H9 (cell line): ENCODE data around the gene RFNG. TPM values are rescaled to one million over a fixed set of nuclear protein-coding genes. Genes with fewer than 3 reads are reported as not detected.

Source experiments
- DNase-seq: peaks from one replicate; pipeline ENCODE4 v3.0.0-alpha.2; 2017
- H2AFZ ChIP-seq: one replicate; pipeline ENCODE4 v1.6.1; 2013; ENCODE audit warnings: mild to moderate bottlenecking, low read length, control low read depth, moderate library complexity
- H2AK5ac ChIP-seq: 2 replicates; pipeline ENCODE4 v1.6.1; 2013; ENCODE audit warnings: low read length, control low read depth, mixed read lengths; ENCODE audit not compliant: insufficient read length
- H2BK120ac ChIP-seq: one replicate; pipeline ENCODE4 v1.6.1; 2013; ENCODE audit warnings: low read depth, mild to moderate bottlenecking, low read length, control low read depth, inconsistent platforms; ENCODE audit not compliant: poor library complexity, severe bottlenecking
- H2BK12ac ChIP-seq: 2 replicates; pipeline ENCODE4 v1.6.1; 2013; ENCODE audit warnings: low read length, control low read depth, mixed read lengths, low read depth; ENCODE audit not compliant: insufficient read length
- H2BK15ac ChIP-seq: 2 replicates; pipeline ENCODE4 v1.6.1; 2013; ENCODE audit warnings: low read depth, low read length, control low read depth
- H2BK20ac ChIP-seq: one replicate; pipeline ENCODE4 v1.6.1; 2013; ENCODE audit warnings: low read depth, mild to moderate bottlenecking, low read length, control low read depth, inconsistent platforms; ENCODE audit not compliant: poor library complexity, severe bottlenecking
- H2BK5ac ChIP-seq: 2 replicates; pipeline ENCODE4 v1.6.1; 2013; ENCODE audit warnings: low read length, control low read depth, mixed read lengths; ENCODE audit not compliant: insufficient read length
- H3K14ac ChIP-seq: 2 replicates; pipeline ENCODE4 v1.6.1; 2013; ENCODE audit warnings: low read length, control low read depth; ENCODE audit not compliant: insufficient read depth
- H3K18ac ChIP-seq: 2 replicates; pipeline ENCODE4 v1.6.1; 2013; ENCODE audit warnings: low read depth, mild to moderate bottlenecking, mixed read lengths, low read length, control low read depth; ENCODE audit not compliant: insufficient read length
- H3K23ac ChIP-seq: 2 replicates; pipeline ENCODE4 v1.6.1; 2013; ENCODE audit warnings: low read length, control low read depth, mixed read lengths, low read depth; ENCODE audit not compliant: insufficient read length
- H3K23me2 ChIP-seq: 2 replicates; pipeline ENCODE4 v1.6.1; 2013; ENCODE audit warnings: low read depth, mild to moderate bottlenecking, mixed read lengths, low read length, control low read depth; ENCODE audit not compliant: insufficient read length, poor library complexity, severe bottlenecking
- H3K27ac ChIP-seq: 2 replicates; pipeline ENCODE4 v1.5.1; 2013; ENCODE audit warnings: low read length, control low read depth, mixed read lengths, low read depth; ENCODE audit not compliant: insufficient read length
- H3K27me3 ChIP-seq: 2 replicates; pipeline ENCODE4 v1.6.1; 2013; ENCODE audit warnings: low read length, control low read depth, inconsistent platforms; ENCODE audit not compliant: insufficient read depth
- H3K4ac ChIP-seq: 2 replicates; pipeline ENCODE4 v1.6.1; 2013; ENCODE audit warnings: low read depth, mild to moderate bottlenecking, control low read depth, inconsistent platforms, low read length, moderate library complexity
- H3K4me1 ChIP-seq: 2 replicates; pipeline ENCODE4 v1.6.1; 2013; ENCODE audit warnings: low read length, control low read depth, inconsistent platforms; ENCODE audit not compliant: insufficient read depth
- H3K4me2 ChIP-seq: 2 replicates; pipeline ENCODE4 v1.6.1; 2013; ENCODE audit warnings: low read length, control low read depth, mixed read lengths; ENCODE audit not compliant: insufficient read length, insufficient read depth
- H3K56ac ChIP-seq: 2 replicates; pipeline ENCODE4 v1.6.1; 2013; ENCODE audit warnings: low read depth, mild to moderate bottlenecking, mixed read lengths, low read length, control low read depth; ENCODE audit not compliant: insufficient read length
- H3K79me1 ChIP-seq: 2 replicates; pipeline ENCODE4 v1.6.1; 2013; ENCODE audit warnings: low read depth, mild to moderate bottlenecking, moderate library complexity, low read length, control low read depth, inconsistent platforms; ENCODE audit not compliant: insufficient read depth, poor library complexity, severe bottlenecking
- H3K79me2 ChIP-seq: 2 replicates; pipeline ENCODE4 v1.6.1; 2013; ENCODE audit warnings: low read length, control low read depth, inconsistent platforms; ENCODE audit not compliant: insufficient read depth
- H3K9ac ChIP-seq: 2 replicates; pipeline ENCODE4 v1.6.1; 2013; ENCODE audit warnings: low read length, control low read depth, mixed read lengths; ENCODE audit not compliant: insufficient read length; ENCODE audit errors: extremely low read depth
- H3K9me3 ChIP-seq: one replicate; pipeline ENCODE4 v1.6.1; 2013; ENCODE audit warnings: low read depth, low read length, inconsistent platforms; ENCODE audit not compliant: control insufficient read depth
- H3T11ph ChIP-seq: one replicate; pipeline ENCODE4 v1.6.1; 2013; ENCODE audit warnings: mild to moderate bottlenecking, low read length, control low read depth, inconsistent platforms
- H4K20me1 ChIP-seq: one replicate; pipeline ENCODE4 v1.6.1; 2013; ENCODE audit not compliant: control insufficient read depth, insufficient read length, insufficient read depth
- H4K5ac ChIP-seq: 2 replicates; pipeline ENCODE4 v1.6.1; 2013; ENCODE audit warnings: low read depth, mild to moderate bottlenecking, mixed read lengths, low read length, control low read depth; ENCODE audit not compliant: insufficient read length
- H4K8ac ChIP-seq: replicated peaks from 2 replicates; pipeline ENCODE4 v1.6.1; 2013; ENCODE audit warnings: low read length, control low read depth, mixed read lengths, low read depth; ENCODE audit not compliant: insufficient read length
- H4K91ac ChIP-seq: 2 replicates; pipeline ENCODE4 v1.6.1; 2013; ENCODE audit warnings: low read depth, mild to moderate bottlenecking, moderate library complexity, mixed read lengths, low read length, control low read depth; ENCODE audit not compliant: insufficient read length
- H3K27ac Mint-ChIP-seq, 3 experiments: 2 replicates in 2 of 3; 3 replicates in 1 of 3; pipeline ENCODE4 v1.8.0; 2020 to 2021; ENCODE audit warnings: mixed read lengths in 3 of 3, mild to moderate bottlenecking in 1 of 3, moderate library complexity in 1 of 3
- H3K27me3 Mint-ChIP-seq: 2 replicates; pipeline ENCODE4 v1.8.0; 2021; ENCODE audit warnings: low read depth, mild to moderate bottlenecking, moderate library complexity, mixed read lengths
- H3K36me3 Mint-ChIP-seq, 3 experiments: 2 replicates in 2 of 3; 3 replicates in 1 of 3; pipeline ENCODE4 v1.8.0; 2020 to 2021; ENCODE audit warnings: low read depth in 3 of 3, mixed read lengths in 3 of 3; ENCODE audit not compliant: insufficient read depth in 1 of 3
- H3K4me1 Mint-ChIP-seq, 2 experiments: 2 replicates each; pipeline ENCODE4 v1.8.0; 2020; ENCODE audit warnings: mixed read lengths in 2 of 2
- H3K4me3 Mint-ChIP-seq, 2 experiments: 2 replicates in 1 of 2; 3 replicates in 1 of 2; pipeline ENCODE4 v1.8.0; 2020 to 2021; ENCODE audit warnings: mild to moderate bottlenecking in 2 of 2, mixed read lengths in 2 of 2, moderate library complexity in 1 of 2
- H3K9me3 Mint-ChIP-seq, 2 experiments: 2 replicates in 1 of 2; 3 replicates in 1 of 2; pipeline ENCODE4 v1.8.0; 2020; ENCODE audit warnings: mild to moderate bottlenecking in 2 of 2, mixed read lengths in 2 of 2, moderate library complexity in 1 of 2
- WGBS: extraction: QIAGEN DNeasy Blood & Tissue Kit; methylation state at CpG from one replicate; pipeline ENCODE4 v1.1.7; 2013; ENCODE audit warnings: missing lambda C conversion rate, low lambda C conversion rate, mixed read lengths; ENCODE audit not compliant: insufficient read length; ENCODE audit errors: extremely low coverage; 5-methylcytosine and 5-hydroxymethylcytosine counted together
- total RNA-seq: library from RNA; stranded (reverse); gene quantifications from 2 replicates; pipeline ENCODE4 v1.2.1, GENCODE V29; 2021
- TF ChIP-seq, protein P1 (sequence below): fragments of 200-600 bp; sonication (generic); conservative IDR thresholded peaks from 3 replicates; pipeline ENCODE4 v1.8.0; 2021; ENCODE audit warnings: antibody characterized with exemption, mild to moderate bottlenecking

Gene RFNG
- total RNA-seq, 1 experiment from 2014 or later = 34.0 TPM

DNA sequence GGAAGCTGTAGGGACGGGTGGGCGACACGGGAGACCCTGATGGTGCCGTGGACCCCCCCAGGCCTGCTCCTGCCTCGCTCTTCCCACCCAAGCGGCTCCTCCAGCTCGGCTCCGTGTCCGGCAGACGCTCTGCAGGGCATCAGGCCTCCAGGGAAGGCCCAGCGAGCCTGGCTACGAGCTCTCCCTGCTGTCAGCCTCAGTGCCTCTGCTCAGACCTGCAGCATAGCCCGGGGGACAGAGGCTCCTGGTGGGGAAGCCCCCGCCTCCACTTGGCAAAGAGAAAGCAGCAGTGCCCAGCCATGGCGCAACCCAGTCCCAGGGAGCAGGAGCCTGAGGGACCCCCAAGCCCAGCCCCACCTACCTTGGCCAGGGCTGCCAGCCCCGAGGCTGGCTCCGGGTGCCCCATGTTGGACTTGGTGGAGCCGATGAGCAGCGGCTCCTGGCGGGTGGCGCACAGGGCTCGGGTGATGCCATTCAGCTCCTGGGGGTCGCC lies 40.5 kb upstream of the RFNG start:
- no CpG with 5 or more reads among the region's 23 CpGs for WGBS
- H3K18ac ChIP-seq = no peak overlapping the region
- H3K14ac ChIP-seq = no peak overlapping the region
- peaks cover 17% of the 10 kb centered on the region; the same call in 1 of the 2 replicates for H3K79me2 ChIP-seq
- H4K91ac ChIP-seq = no peak overlapping the region
- H2BK15ac ChIP-seq = no peak overlapping the region
- no peak overlapping the region for H3K56ac ChIP-seq
- H2AK5ac ChIP-seq = no peak overlapping the region
- DNase-seq = no peak
- H3K27me3 ChIP-seq = no peaks in the 10 kb centered on the region
- no peak overlapping the region for H2BK5ac ChIP-seq
- H2BK12ac ChIP-seq = no peak overlapping the region
- no peak overlapping the region for H3K4ac ChIP-seq
- peaks cover 8% of the 10 kb centered on the region for H3K23me2 ChIP-seq
- peaks cover 13% of the 10 kb centered on the region for H3K79me1 ChIP-seq
- H2AFZ ChIP-seq = no peak overlapping the region
- H3T11ph ChIP-seq = no peak overlapping the region
- H3K9me3 ChIP-seq = no peaks in the 10 kb centered on the region
- no peaks in the 10 kb centered on the region for H3K27me3 Mint-ChIP-seq
- no peak overlapping the region for H4K8ac ChIP-seq
- H3K9me3 Mint-ChIP-seq = no peaks in the 10 kb centered on the region
- H3K27ac ChIP-seq = no peak overlapping the region
- no peak overlapping the region for H3K4me3 Mint-ChIP-seq
- H3K27ac Mint-ChIP-seq = no peak overlapping the region
- no peak overlapping the region for H3K23ac ChIP-seq
- H3K4me1 Mint-ChIP-seq = peaks cover 1 to 10% of the 10 kb centered on the region in 2 experiments; a peak in 2 of 4 replicates
- TF ChIP-seq, protein P1, sequence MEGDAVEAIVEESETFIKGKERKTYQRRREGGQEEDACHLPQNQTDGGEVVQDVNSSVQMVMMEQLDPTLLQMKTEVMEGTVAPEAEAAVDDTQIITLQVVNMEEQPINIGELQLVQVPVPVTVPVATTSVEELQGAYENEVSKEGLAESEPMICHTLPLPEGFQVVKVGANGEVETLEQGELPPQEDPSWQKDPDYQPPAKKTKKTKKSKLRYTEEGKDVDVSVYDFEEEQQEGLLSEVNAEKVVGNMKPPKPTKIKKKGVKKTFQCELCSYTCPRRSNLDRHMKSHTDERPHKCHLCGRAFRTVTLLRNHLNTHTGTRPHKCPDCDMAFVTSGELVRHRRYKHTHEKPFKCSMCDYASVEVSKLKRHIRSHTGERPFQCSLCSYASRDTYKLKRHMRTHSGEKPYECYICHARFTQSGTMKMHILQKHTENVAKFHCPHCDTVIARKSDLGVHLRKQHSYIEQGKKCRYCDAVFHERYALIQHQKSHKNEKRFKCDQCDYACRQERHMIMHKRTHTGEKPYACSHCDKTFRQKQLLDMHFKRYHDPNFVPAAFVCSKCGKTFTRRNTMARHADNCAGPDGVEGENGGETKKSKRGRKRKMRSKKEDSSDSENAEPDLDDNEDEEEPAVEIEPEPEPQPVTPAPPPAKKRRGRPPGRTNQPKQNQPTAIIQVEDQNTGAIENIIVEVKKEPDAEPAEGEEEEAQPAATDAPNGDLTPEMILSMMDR = no peak
- H4K20me1 ChIP-seq = no peaks in the 10 kb centered on the region
- no peak overlapping the region for H2BK20ac ChIP-seq
- no peak overlapping the region for H2BK120ac ChIP-seq
- H3K9ac ChIP-seq = no peak overlapping the region
- H3K4me2 ChIP-seq = no peak overlapping the region
- H3K36me3 Mint-ChIP-seq = peaks cover 22 to 72% (median 63%) of the 10 kb centered on the region in 3 experiments; a peak in 6 of 7 replicates
- H4K5ac ChIP-seq = no peak overlapping the region
- no peaks in the 10 kb centered on the region for H3K4me1 ChIP-seq
